Stimulated activated CD8-positive, alpha-beta memory T cell treated with anti-CD3 and anti-CD28 coated beads, Interleukin-15, amount 100 ng/mL, for 24 hours (primary cell): Measurements from ENCODE around the gene CLVS2.

Experiments used
- DNase-seq: peaks from one replicate; pipeline ENCODE4 v3.0.0-alpha.2; 2020; ENCODE audit warnings: low read depth

The CLVS2 gene

DNA sequence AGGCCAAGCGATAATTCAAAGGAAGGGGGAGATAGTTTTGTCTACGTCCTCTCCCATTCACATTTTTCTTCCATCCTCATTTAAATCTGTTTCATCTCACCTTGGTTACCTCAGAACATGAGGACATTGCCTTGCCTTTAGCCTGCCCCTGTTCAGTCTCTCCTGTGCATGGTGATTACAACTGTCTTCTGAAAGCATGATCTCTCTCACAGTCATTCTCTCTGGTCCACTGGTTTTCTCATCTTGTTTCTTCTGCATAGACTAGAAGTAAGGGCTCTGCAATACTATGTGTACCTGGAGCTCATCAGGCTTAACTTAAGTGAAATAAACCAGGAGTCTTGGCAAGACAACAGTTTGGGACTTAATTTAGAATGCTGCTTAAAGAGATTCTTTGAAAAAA lies 31.4 kb downstream of the CLVS2 start:
- no peak for DNase-seq

DNA sequence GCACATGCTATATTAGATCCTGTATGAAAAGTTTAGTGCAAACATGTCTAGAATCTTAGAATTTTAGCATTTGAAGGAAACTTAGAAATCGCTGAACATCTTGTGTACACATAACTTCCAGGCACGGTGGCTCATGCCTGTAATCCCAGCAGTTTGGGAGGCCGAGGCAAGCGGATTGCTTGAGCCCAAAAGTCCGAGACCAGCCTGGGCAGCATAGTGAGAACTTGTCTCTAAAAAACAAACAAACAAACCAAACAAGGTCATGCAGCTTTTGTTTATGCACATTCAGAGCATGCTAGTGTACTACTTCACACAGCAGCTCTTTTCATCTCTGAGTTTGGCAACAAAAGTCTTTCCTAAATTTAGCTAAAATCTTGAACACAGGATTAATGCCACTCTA lies 32.2 kb downstream of the CLVS2 start:
- no peak for DNase-seq

DNA sequence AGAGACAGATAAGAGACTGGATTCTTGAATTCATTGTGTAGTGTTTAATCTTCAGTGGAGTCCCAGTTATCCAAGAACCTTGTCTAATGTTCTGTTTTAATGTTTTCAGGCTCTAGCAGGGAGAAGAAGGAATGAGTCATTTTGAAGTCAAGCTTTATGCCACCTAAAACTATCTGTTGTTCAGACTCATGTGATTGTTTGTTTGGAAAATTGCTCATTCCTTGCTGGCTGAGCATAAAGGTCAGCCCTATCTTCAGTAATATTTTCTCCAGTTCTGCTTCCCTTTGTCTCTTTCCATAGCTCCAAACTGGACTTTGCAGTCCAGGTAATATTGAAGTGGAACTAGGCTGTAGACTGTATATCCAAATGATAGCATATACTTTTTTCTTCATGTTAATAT lies 34.2 kb downstream of the CLVS2 start:
- no peak for DNase-seq

DNA sequence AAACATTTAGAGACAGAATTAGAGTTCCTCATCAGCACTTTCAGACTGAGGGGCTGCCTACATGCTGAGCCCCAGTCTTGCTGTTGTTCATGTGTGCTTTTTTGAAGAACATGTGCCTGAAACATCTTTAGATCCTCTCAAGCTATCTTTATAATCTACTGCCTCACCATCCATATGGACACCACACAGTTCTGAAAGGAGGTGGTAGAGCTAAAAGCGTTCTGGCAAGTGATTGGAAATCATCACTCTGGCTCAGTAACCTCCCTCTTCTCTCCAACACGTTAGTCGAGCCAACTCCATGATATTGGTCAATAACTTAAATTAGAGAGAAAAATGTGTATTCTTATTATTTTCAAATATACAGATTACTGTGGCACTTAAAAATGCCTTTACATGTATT lies 40.6 kb downstream of the CLVS2 start:
- no peak for DNase-seq

- no peak for DNase-seq
Observed at GRCh38 chr6:123039431-123039830, 43.4 kb downstream of the CLVS2 start.

- no peak for DNase-seq
Observed at GRCh38 chr6:123042401-123042800, 46.4 kb downstream of the CLVS2 start.

DNA sequence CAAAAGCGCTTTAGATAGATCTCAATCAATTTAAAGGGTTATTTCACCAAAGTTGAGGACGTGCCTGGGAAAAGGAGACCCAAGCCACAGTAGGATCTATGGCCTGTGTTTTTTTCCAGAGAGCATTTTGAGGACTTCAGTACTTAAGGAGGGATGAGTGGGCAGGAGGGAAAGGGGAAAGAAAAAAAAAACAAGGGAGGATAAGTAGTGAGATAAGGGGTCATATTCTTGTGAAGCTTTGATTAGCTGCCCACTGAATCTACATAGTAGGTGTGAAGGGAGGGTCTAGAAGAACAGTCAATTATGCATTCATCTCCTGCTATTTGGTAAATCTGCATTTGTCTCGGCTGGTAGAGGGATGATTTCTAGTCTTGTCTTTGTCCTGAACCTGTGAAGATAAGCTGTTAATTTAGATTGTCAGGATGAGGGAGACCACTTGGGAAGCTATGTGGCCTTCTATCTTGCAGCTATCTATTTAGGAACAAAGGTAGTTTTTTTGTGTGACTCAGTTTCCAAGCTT lies 48.4 kb downstream of the CLVS2 start:
- DNase-seq: no peak

GRCh38 chr6:123053602-123054225 lies 57.7 kb downstream of the CLVS2 start:
- DNase-seq: no peak

DNA sequence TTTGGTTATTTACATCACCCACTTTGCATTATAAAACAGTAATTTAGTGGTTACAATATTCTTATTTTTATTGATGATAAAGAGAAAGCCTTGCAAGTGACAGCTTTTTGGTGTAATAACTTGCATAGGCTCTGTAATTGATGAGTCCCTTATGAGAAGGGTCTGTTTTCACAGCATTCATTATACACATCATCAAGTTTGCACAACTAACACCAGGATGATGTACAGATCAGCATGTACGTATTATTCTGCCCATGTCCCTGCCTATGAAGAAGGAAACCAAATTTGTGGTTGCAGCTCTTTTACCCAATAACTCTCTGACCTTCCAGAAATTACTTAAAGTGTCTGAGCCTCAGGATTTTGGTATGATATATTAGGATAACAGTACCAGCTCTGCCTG lies 59.2 kb downstream of the CLVS2 start:
- DNase-seq: no peak

GRCh38 chr6:123062670-123063069 lies 66.6 kb downstream of the CLVS2 start:
- no peak for DNase-seq

DNA sequence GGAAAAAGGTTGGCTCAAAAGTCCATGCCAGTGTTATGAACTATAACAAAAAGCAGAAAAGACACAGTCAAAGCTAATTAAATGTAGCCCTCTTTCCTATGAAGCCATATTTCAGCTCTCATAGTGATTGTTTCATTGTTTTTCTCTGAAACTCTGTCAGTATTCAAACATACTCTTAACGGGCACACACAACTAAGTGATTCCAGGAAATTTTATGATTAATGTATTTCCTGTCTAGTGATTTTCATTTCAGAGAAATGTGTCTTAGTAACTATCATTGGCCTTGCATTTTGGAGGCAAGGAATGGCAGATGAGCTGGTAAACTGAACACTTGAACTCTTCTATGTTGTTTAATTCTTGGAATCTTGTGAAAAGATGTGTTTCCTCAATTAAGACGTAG lies 68.0 kb downstream of the CLVS2 start:
- no peak for DNase-seq

DNA sequence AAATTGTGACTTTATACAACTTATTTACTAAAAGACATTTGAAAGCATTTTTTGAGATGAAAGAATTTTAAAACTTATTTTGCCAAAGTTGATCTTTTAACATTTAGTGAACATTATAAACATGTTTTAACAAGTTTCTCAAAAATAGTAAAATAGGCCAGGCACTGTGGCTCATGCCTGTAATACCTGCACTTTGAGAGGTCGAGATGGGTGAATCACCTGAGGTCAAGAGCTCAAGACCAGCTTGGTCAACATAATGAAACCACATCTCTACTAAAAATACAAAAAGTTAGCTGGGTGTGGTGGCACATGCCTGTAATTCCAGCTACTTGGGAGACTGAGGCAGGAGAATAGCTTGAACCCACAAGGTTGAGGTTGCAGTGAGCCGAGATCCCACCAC lies 78.6 kb downstream of the CLVS2 start:
- DNase-seq: no peak

DNA sequence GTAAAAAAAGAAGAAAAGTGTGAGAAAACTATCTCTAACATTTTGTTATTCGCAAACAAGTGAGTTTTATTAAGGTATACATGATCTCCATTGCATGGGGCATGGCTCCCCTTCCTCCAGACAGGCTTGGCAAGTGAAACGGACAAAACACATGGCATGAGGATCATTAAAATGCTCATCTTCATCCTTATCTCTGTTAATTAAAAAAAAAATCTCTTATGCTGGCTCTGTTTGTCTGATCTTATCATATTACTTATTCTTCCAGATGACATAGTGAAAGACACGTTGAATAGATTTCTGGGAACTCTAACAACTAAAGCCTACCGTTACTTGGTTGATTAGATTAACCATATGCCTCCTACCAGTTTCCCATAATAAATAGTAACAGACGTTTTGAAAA lies 89.4 kb downstream of the CLVS2 start:
- no peak for DNase-seq

GRCh38 chr6:123089226-123089625 lies 93.2 kb downstream of the CLVS2 start:
- DNase-seq: no peak

DNA sequence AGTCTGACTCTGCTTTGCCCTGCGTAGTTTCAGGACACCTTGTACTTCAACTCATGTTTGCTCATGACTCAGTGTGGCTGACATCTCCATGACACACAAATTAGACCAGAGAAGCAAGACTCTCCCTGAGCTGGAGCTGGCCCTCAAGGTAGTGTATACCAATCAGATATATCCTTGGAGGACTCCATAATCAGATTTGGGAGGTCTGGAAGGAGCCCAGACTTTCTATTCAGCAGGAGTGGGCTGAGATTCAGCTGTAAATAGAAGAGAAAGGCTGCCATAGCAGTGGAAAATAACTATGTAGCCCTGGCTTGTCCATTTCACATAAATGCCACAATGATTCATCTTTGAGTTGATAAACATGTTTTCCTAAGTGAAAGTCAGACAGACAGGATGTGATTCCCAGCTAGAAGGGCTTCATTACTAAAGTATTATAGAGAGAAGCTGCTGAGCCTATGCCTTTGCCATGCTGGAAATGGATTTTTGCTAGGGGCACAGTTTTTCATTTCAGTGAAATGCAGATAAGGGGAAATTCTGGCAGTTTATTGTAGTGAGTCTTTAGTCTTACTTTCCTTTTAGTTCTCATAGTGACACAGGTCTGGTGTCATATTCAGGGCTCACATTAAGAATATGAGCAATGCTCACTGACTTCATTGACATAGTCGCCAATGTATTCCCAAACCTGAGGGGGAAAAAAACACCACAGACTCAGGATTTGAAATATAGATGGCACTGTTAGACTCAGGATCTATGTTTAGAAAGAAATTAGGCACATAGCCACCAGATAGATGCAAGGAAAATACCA lies 95.3 kb downstream of the CLVS2 start:
- no peak for DNase-seq

DNA sequence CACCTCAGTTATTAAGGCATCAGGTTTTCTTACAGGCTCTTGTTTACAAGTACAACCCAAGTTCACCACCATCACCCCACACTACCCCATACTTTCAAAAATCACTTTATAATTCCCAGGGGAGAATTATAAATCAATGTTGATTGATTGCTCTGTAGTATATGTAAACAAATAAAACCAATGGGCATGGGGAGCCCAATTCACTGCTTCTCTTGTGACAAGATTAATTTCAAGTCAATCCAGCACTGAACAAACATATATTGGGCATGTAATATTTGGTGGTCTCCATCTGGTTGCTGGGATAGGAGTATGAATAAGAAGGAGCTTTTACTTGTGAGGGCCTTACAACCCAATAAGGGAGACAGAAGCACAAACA lies 95.8 kb downstream of the CLVS2 start:
- no peak for DNase-seq

DNA sequence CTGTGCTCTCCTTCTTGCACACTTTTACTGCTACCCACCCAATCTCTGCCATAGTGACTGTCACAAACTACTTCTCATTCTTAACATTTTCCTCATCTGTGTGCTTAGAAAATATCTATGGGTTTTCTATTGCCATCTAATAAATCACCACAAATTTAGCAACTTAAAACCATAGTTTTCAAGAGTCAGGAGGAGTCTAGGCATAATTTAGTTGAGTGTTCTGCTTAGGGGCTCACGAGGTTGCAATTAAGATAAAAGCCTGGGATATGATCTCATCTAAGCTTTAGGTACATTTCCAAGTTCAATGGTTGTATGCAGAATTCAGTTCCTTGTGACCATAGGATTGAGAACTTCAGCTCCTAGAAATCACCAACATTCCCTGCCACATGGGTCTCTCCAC lies 98.8 kb downstream of the CLVS2 start:
- no peak for DNase-seq

- DNase-seq: no peak
Observed at GRCh38 chr6:123105561-123105960, 109.5 kb downstream of the CLVS2 start.

GRCh38 chr6:123116370-123116769 lies 120.3 kb downstream of the CLVS2 start:
- DNase-seq: no peak

GRCh38 chr6:123117145-123117908 lies 121.3 kb downstream of the CLVS2 start:
- DNase-seq: no peak

GRCh38 chr6:123118811-123119210 lies 122.8 kb downstream of the CLVS2 start:
- DNase-seq: no peak
